Measurements from ENCODE around the gene GGCX. TPM values are rescaled to one million over a fixed set of nuclear protein-coding genes. Genes with fewer than 3 reads are reported as not detected.

GGCX gene
- total RNA-seq, 4 donors from 2014 or later, result 7.9 to 31.3 (median 23.5) TPM

DNA sequence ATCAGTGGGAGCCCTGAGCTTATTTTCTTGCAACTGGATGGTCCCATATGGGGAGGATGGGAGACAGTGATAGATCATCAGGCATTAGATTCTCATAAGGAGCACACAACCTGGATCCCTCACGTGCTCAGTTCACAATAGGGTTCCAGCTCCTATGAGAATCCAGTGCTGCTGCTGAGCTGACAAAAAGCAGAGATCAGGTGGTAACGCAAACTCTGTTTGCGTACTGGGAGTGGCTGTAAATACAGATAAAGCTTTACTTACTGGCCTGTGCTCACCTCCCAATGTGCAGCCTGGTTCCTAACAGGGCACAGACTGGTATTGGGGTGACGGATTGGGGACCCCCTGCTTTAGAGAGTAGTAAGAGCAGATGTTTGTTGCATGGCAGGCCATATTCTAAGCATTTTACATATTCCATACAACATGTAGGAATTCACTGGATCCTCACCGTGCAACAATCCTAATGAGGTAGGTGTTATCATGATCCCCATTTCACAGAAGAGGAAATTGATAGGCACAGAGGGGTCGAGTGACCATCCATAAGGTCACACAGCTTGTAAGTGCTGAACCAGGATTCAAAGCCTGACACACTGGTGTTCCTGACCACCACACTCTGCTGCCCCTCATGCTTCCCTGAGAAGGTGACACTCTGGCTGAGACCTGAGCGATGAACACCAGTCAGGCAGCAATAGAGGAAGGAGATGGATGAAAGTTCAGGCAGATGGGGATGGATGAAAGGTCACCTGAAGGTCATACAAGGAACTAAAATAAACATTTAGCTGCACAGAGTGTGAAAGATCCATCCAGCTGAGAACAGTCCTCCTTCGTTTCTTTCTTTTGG lies 38.0 kb downstream of the GGCX start:
- H3K27me3 ChIP-seq, result no peaks in the 10 kb centered on the region
- no peaks in the 10 kb centered on the region for H3K36me3 ChIP-seq
- H3K27ac ChIP-seq, result peak overlapping the region; percentile 65 to 78 (median 69)
- 59 to 86% methylated on average over 2 to 8 of the region's 8 CpGs for WGBS, 2 donors (ENCODE audit: low coverage in 1 of 2)
- intact Hi-C loops (cut with DNase I; ENCODE audit: low total_unique reads) (no loop called here), in situ Hi-C loops (cut with MboI; ENCODE audit: low pct_ligation_motif_present in 1 of 4, low pct_unique_long_range_greater_than_20kb in 1 of 4, low sequenced_read_pairs in 3 of 4) (no loop called here)
- no peaks in the 10 kb centered on the region for H3K9me3 ChIP-seq
- H3K4me3 ChIP-seq, result no peak overlapping the region
- DNase-seq, result peak; percentile 40
- TF ChIP-seq POLR2A (IDR thresholded peaks at IDR 0.05) (no peak), EP300 (IDR thresholded peaks at IDR 0.05; ENCODE audit: low read depth) (no peak), POLR2AphosphoS5 (IDR thresholded peaks at IDR 0.05) (no peak)
- TF ChIP-seq, protein P1, sequence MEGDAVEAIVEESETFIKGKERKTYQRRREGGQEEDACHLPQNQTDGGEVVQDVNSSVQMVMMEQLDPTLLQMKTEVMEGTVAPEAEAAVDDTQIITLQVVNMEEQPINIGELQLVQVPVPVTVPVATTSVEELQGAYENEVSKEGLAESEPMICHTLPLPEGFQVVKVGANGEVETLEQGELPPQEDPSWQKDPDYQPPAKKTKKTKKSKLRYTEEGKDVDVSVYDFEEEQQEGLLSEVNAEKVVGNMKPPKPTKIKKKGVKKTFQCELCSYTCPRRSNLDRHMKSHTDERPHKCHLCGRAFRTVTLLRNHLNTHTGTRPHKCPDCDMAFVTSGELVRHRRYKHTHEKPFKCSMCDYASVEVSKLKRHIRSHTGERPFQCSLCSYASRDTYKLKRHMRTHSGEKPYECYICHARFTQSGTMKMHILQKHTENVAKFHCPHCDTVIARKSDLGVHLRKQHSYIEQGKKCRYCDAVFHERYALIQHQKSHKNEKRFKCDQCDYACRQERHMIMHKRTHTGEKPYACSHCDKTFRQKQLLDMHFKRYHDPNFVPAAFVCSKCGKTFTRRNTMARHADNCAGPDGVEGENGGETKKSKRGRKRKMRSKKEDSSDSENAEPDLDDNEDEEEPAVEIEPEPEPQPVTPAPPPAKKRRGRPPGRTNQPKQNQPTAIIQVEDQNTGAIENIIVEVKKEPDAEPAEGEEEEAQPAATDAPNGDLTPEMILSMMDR (IDR thresholded peaks at IDR 0.05), result no peak
- peaks cover 17 to 31% (median 20%) of the 10 kb centered on the region in 4 donors for H3K4me1 ChIP-seq

DNA sequence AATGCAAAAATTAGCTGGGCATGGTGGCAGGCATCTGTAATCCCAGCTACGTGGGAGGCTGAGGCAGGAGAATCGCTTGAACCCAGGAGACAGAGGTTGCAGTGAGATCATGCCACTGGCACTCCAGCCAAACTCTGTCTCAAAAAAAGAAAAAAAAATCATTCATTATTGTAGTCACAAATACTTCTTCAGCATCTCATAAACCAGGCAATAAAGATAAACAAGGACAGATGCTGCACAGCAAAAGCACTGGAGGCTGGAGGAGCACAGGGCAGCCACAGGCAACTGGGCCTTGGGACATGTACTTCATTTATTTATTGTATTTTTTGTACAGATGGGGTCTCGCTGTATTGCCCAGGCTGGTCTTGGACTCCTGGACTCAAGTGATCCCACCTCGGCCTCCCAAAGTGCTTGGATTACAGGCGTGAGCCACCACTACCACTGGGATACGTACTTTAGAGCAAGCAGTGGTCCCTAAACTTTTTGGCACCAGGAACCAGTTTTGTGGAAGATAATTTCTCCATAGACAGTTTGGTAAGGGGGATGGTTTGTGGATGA lies 39.1 kb downstream of the GGCX start:
- no peak for DNase-seq
- H3K4me1 ChIP-seq, result peaks cover 19 to 36% (median 20%) of the 10 kb centered on the region in 4 donors
- no peaks in the 10 kb centered on the region for H3K27me3 ChIP-seq
- H3K36me3 ChIP-seq, result no peaks in the 10 kb centered on the region
- TF ChIP-seq, protein P1 (IDR thresholded peaks at IDR 0.05), result no peak
- TF ChIP-seq POLR2AphosphoS5 (IDR thresholded peaks at IDR 0.05) (no peak), EP300 (IDR thresholded peaks at IDR 0.05; ENCODE audit: low read depth) (no peak)
- H3K9me3 ChIP-seq, result no peaks in the 10 kb centered on the region
- no peak overlapping the region for H3K4me3 ChIP-seq
- H3K27ac ChIP-seq, result peak overlapping the region in 1 of 4 donors; percentile 65
- intact Hi-C loops (cut with DNase I; ENCODE audit: low total_unique reads) (no loop called here), in situ Hi-C loops (cut with MboI; ENCODE audit: low pct_ligation_motif_present in 1 of 4, low pct_unique_long_range_greater_than_20kb in 1 of 4, low sequenced_read_pairs in 3 of 4) (no loop called here)
- WGBS, 2 donors (ENCODE audit: low coverage in 1 of 2), result 93% methylated on average over 6 of the region's 6 CpGs; no CpG with 5 or more reads in 1 of the 2 donors

DNA sequence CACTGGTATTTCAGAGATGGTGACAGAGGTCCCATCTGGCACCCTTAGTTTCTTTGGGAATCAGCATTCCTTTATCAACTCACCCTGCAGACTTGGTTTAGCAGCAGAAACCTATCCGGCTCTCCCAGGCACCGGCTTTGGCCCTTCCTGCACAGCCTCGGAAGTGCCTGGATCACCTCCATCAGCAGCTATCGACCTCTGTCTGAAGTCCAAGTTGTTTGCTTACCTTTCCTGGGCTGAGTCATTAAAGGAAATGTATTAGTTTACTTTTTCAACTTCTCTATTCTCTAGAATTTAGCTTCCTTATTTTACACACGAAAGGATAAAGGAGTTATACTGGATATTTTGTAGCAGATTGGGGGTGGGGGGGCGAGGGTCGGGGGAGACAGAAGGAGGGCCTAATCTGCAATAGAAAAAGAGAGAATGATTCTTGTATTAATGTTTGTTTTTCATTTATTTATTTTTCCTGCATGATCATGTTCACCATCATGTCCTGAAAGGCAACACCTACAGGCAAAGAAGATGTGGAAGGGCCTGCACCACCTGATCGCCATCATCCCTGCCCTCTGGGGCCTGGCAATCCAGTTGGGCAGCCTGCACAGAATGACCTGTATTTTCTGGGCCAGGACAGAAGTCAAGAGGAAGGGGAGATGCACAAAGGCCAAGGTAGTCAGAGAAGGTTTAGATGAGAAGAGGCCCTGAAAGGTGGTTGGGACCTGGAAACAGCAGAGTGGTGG lies 44.5 kb downstream of the GGCX start:
- H3K36me3 ChIP-seq, result no peaks in the 10 kb centered on the region
- in situ Hi-C loops (cut with MboI; ENCODE audit: low pct_ligation_motif_present in 1 of 4, low pct_unique_long_range_greater_than_20kb in 1 of 4, low sequenced_read_pairs in 3 of 4), result no loop called here
- TF ChIP-seq, protein P1 (IDR thresholded peaks at IDR 0.05), result no peak
- peak in 2 of 3 donors; percentile 19 to 48 for TF ChIP-seq POLR2AphosphoS5 (IDR thresholded peaks at IDR 0.05)
- no peak for TF ChIP-seq POLR2A (IDR thresholded peaks at IDR 0.05)
- TF ChIP-seq EP300 (IDR thresholded peaks at IDR 0.05; ENCODE audit: low read depth), result no peak
- H3K4me1 ChIP-seq, result peaks cover 0 to 45% (median 13%) of the 10 kb centered on the region in 4 donors
- no peaks in the 10 kb centered on the region for H3K27me3 ChIP-seq
- H3K9me3 ChIP-seq, result no peaks in the 10 kb centered on the region
- 38 to 42% methylated on average over 4 to 8 of the region's 8 CpGs for WGBS, 2 donors (ENCODE audit: low coverage in 1 of 2)
- intact Hi-C loops (cut with DNase I; ENCODE audit: low total_unique reads), result no loop called here
- DNase-seq, result peak; percentile 75
- no peak overlapping the region for H3K4me3 ChIP-seq
- peak overlapping the region; percentile 48 to 62 (median 60) for H3K27ac ChIP-seq

DNA sequence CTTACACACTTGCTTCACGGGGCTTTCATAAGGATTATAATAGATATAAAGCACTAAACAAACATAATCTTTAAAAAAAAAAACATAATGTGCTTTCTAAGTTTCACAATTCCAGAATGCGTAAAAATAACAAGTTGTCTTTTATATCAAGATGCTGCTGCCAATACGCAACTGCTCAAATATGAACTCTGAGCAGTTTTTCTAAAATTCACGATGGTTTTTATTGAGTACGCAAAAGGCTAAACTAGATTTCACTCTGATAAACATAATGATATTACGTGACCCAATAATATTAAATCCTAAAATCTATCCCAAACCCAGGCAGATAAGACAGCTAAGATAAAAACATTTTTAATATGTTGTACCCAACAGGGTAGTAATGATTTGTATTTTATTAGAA lies 47.0 kb downstream of the GGCX start:
- DNase-seq, result no peak
- Histone ChIP-seq H3K4me3 (no peak overlapping the region), H3K9me3 (no peaks in the 10 kb centered on the region), H3K27ac (no peak overlapping the region), H3K36me3 (no peaks in the 10 kb centered on the region), H3K27me3 (no peaks in the 10 kb centered on the region), H3K4me1 (peaks cover 4 to 57% (median 22%) of the 10 kb centered on the region in 4 donors)
- intact Hi-C loops (cut with DNase I; ENCODE audit: low total_unique reads), result no loop called here
- 78 to 80% methylated on average over 6 of the region's 6 CpGs for WGBS, 2 donors (ENCODE audit: low coverage in 1 of 2)
- in situ Hi-C loops (cut with MboI; ENCODE audit: low pct_ligation_motif_present in 1 of 4, low pct_unique_long_range_greater_than_20kb in 1 of 4, low sequenced_read_pairs in 3 of 4), result no loop called here
- TF ChIP-seq EP300 (IDR thresholded peaks at IDR 0.05; ENCODE audit: low read depth), result no peak
